ENCODE measurements around the gene CNIH3. TPM values are rescaled to one million over a fixed set of nuclear protein-coding genes. Genes with fewer than 3 reads are reported as not detected.

Gene CNIH3
- total and polyA plus RNA-seq, 2 of the 4 experiments (the other 2 are of a cell fraction): 2.0 to 2.9 TPM

DNA sequence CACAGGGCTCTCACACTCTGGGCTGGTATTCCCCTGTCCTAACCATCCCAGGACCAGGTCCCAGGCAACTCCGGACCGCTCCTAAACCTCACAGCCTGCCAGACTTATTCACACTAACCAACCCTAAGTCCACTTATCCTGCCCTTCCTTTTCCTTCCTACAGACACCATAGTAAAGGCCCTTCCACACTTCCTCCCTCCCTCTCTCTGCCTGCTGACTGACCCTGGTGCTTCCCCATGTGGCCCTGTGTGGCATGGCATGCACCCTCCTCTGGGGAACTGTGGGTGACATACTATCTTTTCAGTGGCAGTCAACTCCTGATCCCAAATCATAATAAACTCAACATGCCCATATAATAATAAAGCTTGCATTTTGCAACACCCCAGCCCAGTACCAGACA is 158.3 kb downstream of the CNIH3 start:
- Histone ChIP-seq H2AK5ac (ENCODE audit: low read depth, low read length) (0 out of 2 replicates have a peak overlapping the region, but pooled peaks have one; percentile 5), H3K4me1 (ENCODE audit: control insufficient read depth, insufficient read depth, low read length) (peaks cover 4% of the 10 kb centered on the region), H4K20me1 (ENCODE audit: insufficient read depth, low read length) (peaks cover 3% of the 10 kb centered on the region; the same call in 1 of the 2 replicates), H2AK9ac (replicated peaks; ENCODE audit: low read depth, low read length, poor library complexity) (no peak overlapping the region), H4K5ac (ENCODE audit: low read depth, low read length) (no peak overlapping the region), H3K4me2 (ENCODE audit: low read depth, low read length) (no peak overlapping the region), H4K8ac (ENCODE audit: low read depth in 2 of 2, low read length in 2 of 2) (no peak overlapping the region), H3K79me1 (ENCODE audit: low read depth in 1 of 2, low read length in 2 of 2) (no peaks in the 10 kb centered on the region), H3K27me3 (ENCODE audit: control insufficient read depth, insufficient read depth, low read length) (0 out of 2 replicates have a peak, but pooled peaks cover 2% of the 10 kb centered on the region), H3K23ac (ENCODE audit: low read depth, low read length) (no peak overlapping the region), H4K91ac (ENCODE audit: insufficient read depth, low read depth, low read length) (no peak overlapping the region), H2BK15ac (ENCODE audit: low read depth, low read length) (no peak overlapping the region), H3K4ac (ENCODE audit: low read depth, low read length) (no peak overlapping the region), H3K9me1 (ENCODE audit: insufficient read depth, low read length) (peaks cover 5% of the 10 kb centered on the region; the same call in 1 of the 2 replicates), H3K14ac (replicated peaks; ENCODE audit: low read depth, low read length) (no peak overlapping the region), H3K9me3 (ENCODE audit: control insufficient read depth, insufficient read depth, low read length) (no peaks in the 10 kb centered on the region), H3K9ac (ENCODE audit: low read depth, low read length) (no peak overlapping the region), H2BK120ac (ENCODE audit: low read depth, low read length) (no peak overlapping the region), H2AFZ (replicated peaks; ENCODE audit: low read length, poor library complexity) (no peak overlapping the region), H3K18ac (ENCODE audit: low read depth, low read length) (no peak overlapping the region), H3K4me3 (ENCODE audit: insufficient read depth, low read depth, low read length) (no peak overlapping the region), H2BK20ac (ENCODE audit: low read depth, low read length) (no peak overlapping the region), H3K27ac (ENCODE audit: insufficient read depth, low read length) (no peak overlapping the region), H2BK5ac (ENCODE audit: low read depth, low read length, poor library complexity, severe bottlenecking) (no peak overlapping the region), H3K56ac (ENCODE audit: extremely low read depth, insufficient read depth, low read length) (no peak overlapping the region), H3K36me3 (ENCODE audit: control insufficient read depth, insufficient read depth, low read length) (no peaks in the 10 kb centered on the region)
- ChIA-PET CTCF (interaction anchor here (1.2 kb wide), 1 partner anchor 11 kb away, joined by 4 read pairs; no protein-coding TSS in a partner anchor), POLR2A (ENCODE audit: unreplicated experiment) (no interaction called here)
- ATAC-seq (ENCODE audit: low read depth): no peak
- TF ChIP-seq CEBPB (IDR thresholded peaks at IDR 0.05; ENCODE audit: low read depth, low read length) (no peak), CTCF (conservative IDR thresholded peaks at IDR 0.05; ENCODE audit: low read depth, low read length) (no peak), RAD21 (IDR thresholded peaks at IDR 0.05; ENCODE audit: low read length) (no peak), MAFK (IDR thresholded peaks at IDR 0.05; ENCODE audit: low read depth, low read length) (no peak), MXI1 (IDR thresholded peaks at IDR 0.05; ENCODE audit: borderline replicate concordance, low read depth, low read length) (no peak), NFE2L2 (IDR thresholded peaks at IDR 0.05; ENCODE audit: low read depth, low read length) (no peak)
- TF ChIP-seq, protein P1, sequence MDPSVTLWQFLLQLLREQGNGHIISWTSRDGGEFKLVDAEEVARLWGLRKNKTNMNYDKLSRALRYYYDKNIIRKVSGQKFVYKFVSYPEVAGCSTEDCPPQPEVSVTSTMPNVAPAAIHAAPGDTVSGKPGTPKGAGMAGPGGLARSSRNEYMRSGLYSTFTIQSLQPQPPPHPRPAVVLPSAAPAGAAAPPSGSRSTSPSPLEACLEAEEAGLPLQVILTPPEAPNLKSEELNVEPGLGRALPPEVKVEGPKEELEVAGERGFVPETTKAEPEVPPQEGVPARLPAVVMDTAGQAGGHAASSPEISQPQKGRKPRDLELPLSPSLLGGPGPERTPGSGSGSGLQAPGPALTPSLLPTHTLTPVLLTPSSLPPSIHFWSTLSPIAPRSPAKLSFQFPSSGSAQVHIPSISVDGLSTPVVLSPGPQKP (IDR thresholded peaks at IDR 0.05; ENCODE audit: borderline replicate concordance, low read depth, low read length): no peak
- 79% methylated on average over 2 of the region's 2 CpGs; no CpG with 5 or more reads in 1 of the 2 experiments for WGBS, 2 experiments (ENCODE audit: extremely low coverage in 2 of 2, insufficient read length in 1 of 2)
- intact Hi-C loops (cut with micrococcal nuclease): no loop called here
- dilution Hi-C loops (cut with HindIII; ENCODE audit: low sequenced_read_pairs, unreplicated experiment): no loop called here
- in situ Hi-C loops (cut with MboI; ENCODE audit: low sequenced_read_pairs): no loop called here
- no TSS peak for BruUV-seq (replicated peaks)
- no peak for DNase-seq

Measured in IMR-90 (cell line).